Kidney tubule cell (primary cell): ENCODE measurements around the gene PPP6R1.

Experiments used
- DNase-seq: peaks from one replicate; pipeline ENCODE4 v3.0.0-alpha.2; 2018; ENCODE audit warnings: low spot score

The PPP6R1 gene

DNA sequence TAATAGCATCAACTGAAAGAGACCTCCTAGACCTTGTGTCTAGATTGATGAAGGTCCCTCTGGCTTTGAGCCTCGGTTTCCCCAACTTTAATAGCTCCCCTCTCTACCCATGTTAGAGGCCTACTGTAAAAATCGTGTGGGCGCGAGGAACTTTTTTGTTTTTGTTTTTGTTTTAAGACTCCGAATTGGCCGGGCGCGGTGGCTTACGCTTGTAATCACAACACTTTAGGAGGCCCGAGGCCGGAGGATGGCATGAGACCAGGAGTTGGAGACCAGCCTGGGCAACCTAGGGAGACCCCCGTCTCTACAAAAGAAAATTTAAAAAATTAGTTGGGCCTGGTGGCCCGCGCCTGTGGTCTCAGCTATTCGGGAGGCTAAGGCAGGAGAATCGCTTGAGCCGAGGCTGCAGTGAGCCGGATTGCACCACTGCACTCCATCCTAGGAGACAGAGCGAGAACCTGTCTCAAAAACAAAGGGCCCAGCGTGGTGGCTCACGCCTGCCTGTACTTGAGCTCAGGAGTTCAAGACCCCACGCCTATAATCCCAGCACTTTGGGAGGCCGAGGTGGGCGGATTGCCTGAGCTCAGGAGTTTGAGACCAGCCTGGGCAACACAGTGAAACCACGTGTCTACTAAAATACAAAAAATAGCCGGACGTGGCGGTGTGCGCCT, 858 bp upstream of the PPP6R1 start:
- DNase-seq = no peak

DNA sequence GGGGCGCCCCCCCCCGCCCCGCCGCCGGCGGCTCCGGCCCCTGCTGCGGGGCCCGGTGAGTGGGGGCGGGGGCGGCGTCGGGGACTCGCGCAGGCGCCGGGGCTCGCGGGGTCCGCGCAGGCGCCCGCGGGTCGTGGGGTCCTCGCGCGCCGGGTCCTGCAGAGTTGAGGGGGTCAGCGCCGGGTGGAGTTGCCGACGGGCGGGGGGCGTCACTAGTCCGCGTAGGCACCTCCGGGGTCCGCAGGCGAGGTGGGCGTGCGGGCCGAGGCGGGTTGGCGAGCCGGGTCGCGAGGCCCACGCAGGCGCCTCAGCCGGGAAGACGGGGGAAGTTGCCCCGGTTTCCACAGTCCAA, 365 bp downstream of the PPP6R1 start:
- DNase-seq = no peak

DNA sequence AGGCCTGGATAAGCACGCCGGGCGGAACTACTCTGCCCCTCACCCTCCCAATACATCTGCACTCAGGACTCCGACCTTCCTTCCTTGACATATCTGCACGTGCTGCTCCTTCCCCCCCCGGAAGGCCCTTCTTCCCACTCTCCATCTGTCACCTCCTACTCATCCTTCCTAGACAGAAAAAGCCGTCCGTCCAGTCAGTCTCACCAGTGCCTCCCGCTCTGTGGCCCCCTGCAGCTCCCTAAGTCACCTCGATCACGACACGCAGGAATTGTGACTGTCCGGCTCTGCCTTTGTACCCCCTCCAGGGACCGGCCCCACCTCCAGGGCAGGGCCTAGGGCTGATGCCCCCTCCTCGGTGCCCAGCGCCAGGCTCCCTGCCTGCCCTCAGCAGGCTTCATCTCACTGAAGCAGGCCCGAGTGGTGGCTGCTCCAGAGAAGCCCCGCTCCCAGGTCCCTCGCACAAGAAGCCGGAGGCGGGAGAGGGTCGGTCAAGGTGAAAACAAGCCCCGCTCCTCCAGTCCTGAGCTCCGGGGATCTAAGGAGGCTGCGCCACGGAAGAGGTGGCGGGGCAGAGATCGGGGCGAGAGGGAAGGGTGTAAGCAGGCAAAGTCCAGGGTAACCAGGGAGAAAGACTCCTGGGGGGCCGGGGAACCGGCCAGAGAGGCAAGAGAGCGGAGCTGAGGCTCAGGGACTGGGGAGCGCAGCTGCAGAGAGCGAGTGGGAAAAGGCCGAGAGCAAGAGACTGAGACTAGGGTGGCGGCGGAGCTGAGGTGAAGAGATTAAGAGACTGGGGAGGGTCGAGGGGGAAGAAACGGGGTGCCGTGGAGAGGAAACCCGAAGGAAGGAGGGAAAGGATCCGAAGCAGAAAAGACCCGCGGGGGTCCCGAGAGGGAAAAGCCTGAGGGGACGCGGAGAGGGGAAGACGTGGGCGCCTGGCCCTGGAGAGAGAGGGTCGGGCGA, 1.1 kb downstream of the PPP6R1 start:
- peak; percentile 38 for DNase-seq

GRCh38 chr19:55256562-55257460, 2.0 kb downstream of the PPP6R1 start:
- no peak for DNase-seq

DNA sequence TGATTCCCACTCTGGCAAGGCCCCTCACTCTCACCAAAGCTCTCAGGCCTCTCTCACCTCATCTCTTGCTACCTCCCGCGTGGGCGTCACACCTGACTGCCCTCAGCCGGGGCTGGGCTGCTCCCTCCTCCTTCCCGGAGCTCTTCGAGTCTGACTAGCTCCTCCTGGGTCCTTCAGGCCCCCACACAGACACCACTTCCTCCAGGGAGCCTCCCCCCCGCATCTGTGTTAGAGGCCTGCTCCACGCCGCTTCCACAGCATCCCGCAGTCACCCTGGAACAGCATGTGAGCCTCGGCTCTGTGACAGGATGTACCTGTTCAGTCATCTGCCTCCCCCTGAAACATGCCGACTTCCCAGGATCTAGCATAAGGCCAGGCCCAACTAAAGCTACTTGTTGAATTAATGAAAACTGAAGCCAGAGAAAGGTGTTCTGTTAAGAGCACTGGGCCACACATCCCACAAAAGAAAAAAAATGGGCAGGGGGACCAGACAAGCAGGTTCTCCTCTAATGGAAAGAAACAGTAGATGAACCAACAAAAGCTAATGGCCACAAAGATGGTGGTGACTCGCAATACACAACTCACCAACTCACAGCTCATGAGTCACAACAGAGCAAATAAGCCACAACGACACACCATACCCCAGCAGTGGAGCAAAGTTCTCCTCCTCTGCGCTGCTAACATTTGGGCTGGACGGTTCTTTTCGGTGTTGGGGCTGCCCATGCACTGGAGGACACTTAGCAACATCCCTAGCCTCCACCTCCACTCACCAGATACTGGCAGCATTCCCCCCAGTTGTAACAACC, 3.0 kb downstream of the PPP6R1 start:
- DNase-seq = peak; percentile 79

DNA sequence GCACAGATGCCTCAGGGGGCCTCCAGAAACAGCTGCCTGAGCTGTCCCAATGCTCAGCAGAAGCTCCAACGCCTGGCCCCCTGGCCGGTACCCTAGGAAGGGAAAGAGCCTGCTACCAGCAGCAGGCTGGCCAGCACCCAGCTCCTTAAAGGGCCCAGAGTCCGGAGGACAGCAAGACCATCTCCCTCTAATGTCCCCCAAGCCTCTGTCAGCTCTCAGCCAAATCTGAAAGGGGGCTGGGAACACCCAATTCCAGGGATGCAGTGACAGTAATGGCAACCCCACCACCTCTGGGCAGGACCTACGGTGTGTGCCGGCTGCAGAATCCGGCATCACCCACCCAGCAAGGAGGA, 4.2 kb downstream of the PPP6R1 start:
- DNase-seq = no peak

GRCh38 chr19:55253842-55254624, 4.8 kb downstream of the PPP6R1 start:
- no peak for DNase-seq

GRCh38 chr19:55252760-55253663, 5.8 kb downstream of the PPP6R1 start:
- no peak for DNase-seq

- peak; percentile 85 for DNase-seq
These were observed 7.3 kb downstream of the PPP6R1 start for GRCh38 chr19:55251341-55252081.

GRCh38 chr19:55250262-55251036, 8.4 kb downstream of the PPP6R1 start:
- DNase-seq = no peak

- no peak for DNase-seq
These were observed 9.0 kb downstream of the PPP6R1 start for GRCh38 chr19:55249841-55250240.

DNA sequence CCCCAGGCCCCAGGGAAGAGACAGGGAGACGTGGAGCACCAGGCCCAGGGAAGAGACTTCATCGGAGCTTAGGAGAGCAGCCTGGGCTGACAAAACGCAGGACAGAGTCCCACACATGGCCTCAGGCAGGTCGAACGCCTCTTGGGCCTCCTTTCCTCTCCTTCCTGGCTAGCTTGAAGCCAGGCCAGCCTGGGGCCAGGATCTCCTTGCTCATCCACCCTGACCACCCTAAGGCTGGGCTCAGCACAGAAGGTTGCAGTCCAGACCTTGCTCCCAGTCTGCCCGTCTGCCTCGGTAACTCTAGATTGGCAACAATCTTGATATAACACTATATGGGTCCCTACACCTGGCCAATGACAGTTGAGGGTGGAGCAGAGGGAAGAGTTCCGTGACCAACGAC, 10.1 kb downstream of the PPP6R1 start:
- no peak for DNase-seq

DNA sequence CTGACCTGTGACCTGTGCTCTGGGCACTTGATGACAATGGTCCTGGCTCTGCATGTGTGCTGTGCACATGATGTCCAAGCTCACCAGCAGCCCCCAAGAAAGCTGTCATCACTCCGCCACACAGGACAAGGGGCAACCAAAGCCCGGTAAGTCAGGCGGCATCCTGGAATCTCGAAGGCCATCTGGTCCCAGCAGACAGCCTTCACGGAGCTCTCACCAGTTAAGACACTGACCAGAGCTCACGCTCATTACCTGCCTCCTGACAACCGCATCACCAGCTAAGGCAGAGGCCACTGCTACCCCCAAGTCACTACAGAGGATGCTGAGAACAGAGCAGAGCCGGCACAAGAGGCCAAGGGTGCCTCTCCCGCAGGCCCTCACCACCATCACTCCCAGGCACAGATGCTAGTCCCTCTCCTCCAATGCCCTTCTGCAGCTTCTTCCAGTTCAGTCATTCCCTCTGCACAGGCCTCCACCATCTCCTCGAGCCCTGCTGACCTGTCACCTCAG, 10.6 kb downstream of the PPP6R1 start:
- DNase-seq = no peak

DNA sequence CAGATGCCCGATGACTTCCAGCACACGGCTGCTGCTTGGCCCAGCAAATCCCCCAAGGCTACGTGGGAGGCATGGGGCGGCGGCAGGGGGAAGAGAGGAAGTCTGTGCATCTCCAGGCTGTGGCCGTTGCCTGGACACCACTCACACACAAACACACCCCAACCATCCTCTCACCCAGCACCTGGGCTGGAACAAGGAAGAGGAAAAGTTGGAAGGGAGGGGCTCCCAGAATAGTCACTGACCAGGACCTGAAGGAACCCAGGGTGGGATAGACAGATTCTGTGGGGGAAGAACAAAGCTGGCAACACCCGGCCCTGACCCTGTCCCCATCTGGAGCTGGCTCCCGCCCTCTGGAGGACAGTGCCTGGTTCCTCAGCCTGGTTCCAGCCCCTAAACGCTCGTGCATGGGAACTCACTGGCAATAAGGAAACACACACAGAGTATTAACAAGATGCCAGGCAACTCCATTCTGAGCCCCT, 11.2 kb downstream of the PPP6R1 start:
- peak; percentile 71 for DNase-seq

DNA sequence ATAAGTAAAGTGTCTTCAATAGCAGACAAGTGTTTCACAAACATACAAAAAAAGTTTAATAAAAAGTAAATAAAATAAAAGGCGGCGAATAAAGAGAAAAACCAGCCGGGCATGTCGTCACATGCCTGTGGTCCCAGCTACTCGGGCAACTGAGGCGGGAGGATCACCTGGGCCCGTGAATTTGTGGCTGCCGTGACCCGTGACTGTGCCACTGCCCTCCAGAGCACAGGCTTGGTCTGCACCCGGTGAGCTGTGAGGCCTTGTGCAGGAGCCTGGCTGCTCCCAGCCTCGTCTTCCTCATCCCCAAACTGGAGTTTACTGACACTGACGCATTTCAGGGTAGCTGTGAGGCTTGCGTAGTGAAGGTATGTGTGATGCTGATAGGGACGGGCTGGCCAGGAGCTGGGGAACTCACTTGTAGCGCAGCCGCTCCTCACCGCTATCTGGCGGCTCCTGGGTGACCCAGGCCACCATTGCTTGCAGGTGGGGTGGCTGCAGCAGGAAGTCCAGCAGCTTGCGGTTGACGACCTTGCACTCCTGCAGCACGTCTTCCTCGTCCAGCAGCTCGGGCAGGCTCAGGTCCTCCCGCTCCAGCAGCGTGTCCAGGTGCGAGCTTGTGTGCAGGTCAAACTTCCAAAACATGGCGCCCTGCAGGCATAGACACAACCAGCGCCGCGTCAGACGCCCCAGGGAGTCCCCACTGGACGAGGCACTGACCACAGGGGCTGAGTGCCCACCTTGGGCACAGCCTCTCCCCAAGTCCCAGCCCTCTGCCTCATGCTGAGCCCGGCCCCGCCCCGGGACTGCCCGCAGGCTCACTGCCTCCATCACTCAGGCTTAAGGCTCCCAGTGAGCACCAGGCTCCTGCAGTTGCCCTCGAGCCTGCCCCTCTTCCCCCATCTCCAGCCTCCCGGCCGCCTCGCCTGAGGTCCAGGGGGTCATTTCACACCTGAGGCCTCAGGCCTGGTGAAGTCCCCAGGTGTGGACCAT, 12.1 kb downstream of the PPP6R1 start:
- no peak for DNase-seq

GRCh38 chr19:55245236-55245904, 13.4 kb downstream of the PPP6R1 start:
- DNase-seq = no peak
